NCI-H82 (cell line): ENCODE results near the gene PCDHGA7.
"Not testable (repeated sequence)": the region's sequence is repeated elsewhere in the genome, so short reads cannot be mapped to it uniquely, and the experiment has no call there.

ENCODE experiments used
- DNase-seq: peaks from one replicate; lab custom pipeline; 2025; lab: John Stamatoyannopoulos, UW

Gene PCDHGA7

DNA sequence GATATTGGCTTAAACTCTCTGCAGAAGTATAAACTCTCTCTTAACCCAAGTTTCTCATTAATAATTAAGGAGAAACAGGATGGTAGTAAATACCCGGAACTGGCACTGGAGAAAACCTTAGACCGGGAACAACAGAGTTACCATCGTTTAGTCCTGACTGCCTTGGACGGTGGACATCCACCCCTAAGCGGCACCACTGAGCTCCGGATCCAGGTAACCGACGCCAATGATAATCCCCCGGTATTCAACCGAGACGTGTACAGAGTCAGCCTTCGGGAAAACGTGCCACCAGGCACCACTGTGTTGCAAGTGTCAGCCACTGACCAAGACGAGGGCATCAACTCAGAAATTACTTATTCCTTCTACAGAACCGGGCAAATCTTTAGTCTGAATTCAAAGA lies 16.1 kb downstream of the PCDHGA7 start:
- DNase-seq, result no peak

DNA sequence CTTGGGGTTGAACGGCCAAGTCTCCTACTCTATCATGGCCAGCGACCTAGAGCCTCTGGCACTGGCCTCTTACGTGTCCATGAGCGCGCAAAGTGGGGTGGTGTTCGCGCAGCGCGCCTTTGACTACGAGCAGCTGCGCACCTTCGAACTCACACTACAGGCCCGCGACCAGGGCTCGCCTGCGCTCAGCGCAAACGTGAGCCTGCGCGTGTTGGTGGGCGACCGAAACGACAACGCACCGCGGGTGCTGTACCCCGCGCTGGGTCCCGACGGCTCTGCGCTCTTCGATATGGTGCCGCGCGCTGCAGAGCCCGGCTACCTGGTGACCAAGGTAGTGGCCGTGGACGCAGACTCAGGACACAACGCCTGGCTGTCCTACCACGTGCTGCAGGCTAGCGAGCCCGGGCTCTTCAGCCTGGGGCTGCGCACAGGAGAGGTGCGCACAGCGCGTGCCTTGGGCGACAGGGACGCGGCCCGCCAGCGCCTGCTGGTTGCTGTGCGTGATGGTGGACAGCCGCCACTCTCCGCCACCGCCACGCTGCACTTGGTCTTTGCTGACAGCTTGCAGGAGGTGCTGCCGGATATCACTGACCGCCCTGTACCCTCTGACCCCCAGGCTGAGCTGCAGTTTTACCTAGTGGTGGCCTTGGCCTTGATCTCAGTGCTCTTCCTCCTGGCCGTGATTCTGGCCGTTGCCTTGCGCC lies 17.2 kb downstream of the PCDHGA7 start:
- no peak for DNase-seq

DNA sequence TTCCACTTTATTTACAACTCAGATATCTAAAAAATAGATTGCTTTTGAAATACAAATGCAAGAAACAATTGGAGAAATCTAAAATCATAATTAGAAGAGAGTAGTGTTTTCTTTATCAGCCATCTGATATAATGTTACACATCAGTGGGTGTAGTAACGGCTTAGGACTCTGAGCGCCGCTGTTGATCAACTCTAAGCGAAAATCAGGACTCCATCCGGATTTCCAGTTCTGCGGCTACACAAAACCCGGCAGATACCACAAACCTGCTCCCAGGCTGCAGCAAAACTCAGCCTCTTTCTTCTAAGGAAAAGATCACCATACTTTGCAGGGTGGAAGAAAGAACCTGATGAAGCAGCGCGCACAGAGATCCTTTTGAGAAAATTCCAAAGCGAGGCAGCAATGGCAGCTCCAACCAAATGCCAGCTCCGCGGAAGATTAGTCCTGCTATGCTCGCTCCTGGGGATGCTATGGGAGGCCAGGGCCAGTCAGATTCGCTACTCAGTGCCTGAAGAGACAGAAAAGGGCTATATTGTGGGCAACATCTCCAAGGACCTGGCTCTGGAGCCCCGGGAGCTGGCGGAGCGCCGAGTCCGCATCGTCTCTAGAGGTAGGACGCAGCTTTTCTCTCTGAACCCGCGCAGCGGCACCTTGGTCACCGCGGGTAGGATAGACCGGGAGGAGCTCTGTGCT lies 20.2 kb downstream of the PCDHGA7 start, which contains the start of gene PCDHGA9:
Gene PCDHGA9, plus strand, starts transcription at position 226 of the 691 bp plus-strand sequence. Its CDS starts 175 bp downstream, at position 401.
- peak; percentile 32 for DNase-seq

DNA sequence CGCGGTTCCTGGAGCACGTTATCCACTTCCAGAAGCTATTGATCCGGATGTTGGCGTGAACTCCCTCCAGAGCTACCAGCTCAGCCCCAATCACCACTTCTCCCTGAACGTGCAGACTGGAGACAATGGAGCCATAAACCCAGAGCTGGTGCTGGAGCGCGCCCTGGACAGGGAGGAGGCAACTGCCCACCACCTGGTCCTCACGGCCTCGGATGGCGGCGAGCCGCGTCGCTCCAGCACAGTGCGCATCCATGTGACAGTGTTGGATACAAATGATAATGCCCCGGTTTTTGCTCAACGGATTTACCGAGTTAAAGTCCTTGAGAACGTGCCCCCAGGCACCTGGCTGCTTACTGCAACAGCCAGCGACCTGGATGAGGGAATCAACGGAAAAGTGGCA lies 20.8 kb downstream of the PCDHGA7 start:
- DNase-seq, result no peak

DNA sequence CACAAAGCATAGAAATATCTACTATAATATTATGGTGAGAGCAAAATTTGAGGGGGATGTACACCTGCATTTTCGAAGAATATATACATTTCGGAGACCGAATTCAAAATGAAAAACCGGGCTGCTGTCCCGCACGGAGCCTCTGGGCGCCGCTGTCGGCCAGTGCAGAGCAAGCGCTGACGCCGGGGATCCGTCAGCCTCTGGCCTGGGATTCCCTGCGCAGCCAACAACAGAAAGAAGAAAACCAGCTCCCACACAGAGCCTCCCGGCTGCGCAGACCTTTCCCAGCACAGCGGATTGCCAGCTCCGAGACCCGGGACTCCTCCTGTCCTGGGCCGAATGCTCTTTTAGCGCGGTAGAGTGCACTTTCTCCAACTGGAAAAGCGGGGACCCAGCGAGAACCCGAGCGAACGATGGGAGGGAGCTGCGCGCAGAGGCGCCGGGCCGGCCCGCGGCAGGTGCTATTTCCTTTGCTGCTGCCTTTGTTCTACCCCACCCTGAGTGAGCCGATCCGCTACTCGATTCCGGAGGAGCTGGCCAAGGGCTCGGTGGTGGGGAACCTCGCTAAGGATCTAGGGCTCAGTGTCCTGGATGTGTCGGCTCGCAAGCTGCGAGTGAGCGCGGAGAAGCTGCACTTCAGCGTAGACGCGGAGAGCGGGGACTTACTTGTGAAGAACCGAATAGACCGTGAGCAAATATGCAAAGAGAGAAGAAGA lies 25.4 kb downstream of the PCDHGA7 start, which contains the start of gene PCDHGB6:
Gene PCDHGB6, plus strand, starts transcription at position 232 of the 716 bp plus-strand sequence. Its CDS starts 182 bp downstream, at position 414.
- peak; percentile 52 for DNase-seq

DNA sequence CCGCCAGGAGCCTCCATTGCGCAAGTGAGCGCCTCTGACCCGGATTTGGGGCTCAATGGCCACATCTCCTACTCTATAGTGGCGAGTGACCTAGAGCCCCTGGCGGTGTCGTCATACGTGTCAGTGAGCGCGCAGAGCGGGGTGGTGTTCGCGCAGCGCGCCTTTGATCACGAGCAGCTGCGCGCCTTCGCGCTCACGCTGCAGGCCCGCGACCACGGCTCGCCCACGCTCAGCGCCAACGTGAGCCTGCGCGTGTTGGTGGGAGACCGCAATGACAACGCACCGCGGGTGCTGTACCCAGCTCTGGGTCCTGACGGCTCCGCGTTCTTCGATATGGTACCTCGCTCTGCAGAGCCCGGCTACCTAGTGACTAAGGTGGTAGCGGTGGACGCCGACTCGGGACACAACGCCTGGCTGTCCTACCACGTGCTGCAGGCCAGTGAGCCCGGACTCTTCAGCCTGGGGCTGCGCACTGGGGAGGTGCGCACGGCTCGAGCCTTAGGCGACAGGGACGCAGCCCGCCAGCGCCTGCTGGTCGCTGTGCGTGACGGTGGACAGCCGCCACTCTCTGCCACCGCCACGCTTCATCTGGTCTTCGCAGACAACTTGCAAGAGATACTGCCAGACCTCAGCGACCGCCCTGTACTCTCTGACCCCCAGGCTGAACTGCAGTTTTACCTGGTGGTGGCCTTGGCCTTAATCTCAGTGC lies 27.2 kb downstream of the PCDHGA7 start:
- DNase-seq, result no peak

DNA sequence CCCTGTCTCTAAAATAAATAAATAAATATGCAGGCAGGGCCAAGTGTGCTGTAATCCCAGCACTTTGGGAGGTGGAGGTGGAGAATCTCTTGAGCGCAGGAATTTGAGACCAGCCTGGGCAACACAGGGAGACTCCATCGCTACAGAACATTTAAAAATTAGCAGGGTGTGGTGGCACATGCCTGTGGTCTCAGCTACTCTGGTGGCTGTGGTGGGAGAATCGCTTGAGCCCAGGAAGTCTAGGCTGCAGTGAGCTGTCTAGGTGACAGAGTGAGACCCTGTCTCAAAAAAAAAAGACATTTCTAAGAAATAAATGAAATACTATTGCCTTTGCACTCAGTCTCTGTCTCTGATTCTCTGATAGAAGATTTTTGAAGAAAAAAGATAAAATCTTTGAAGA lies 29.0 kb downstream of the PCDHGA7 start:
- no peak for DNase-seq

DNA sequence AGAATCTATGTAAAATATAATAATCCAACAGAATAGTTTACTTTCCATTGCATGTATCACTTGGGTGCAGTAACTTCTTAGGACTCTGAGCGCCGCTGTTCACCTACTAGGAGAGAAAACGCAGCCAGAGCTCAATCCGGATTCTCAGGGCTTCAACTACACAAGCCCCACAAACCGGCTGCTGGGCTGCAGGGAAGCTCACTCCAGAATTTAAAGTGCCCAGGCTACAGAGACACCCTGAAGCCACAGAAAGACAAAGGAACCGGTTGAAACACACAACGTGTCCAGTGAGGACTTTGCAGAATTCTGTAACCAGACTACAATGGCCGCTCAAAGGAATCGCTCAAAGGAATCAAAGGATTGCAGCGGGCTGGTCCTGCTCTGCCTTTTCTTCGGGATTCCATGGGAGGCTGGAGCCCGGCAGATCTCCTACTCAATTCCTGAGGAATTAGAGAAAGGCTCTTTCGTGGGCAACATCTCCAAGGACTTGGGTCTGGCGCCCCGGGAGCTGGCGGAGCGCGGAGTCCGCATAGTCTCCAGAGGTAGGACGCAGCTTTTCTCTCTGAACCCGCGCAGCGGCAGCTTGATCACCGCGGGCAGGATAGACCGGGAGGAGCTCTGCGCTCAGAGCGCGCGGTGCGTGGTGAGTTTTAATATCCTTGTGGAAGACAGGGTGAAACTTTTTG lies 30.5 kb downstream of the PCDHGA7 start, which contains the start of gene PCDHGA10:
Gene PCDHGA10, plus strand, starts transcription at position 134 of the 686 bp plus-strand sequence. Its CDS starts 189 bp downstream, at position 323.
- DNase-seq, result peak; percentile 47

DNA sequence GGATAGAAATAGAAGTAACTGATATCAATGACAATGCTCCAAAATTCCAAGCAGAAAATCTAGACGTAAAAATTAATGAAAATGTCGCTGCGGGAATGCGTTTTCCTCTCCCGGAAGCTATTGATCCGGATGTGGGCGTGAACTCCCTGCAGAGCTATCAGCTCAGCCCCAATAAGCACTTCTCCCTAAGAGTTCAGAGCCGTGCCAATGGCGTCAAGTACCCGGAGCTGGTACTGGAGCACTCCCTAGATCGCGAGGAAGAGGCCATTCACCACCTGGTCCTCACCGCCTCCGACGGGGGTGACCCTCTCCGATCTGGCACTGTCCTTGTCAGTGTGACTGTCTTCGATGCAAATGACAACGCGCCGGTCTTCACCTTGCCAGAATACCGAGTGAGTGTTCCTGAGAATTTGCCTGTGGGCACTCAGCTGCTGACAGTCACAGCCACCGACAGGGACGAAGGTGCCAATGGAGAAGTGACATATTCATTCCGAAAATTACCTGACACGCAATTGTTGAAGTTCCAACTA lies 31.1 kb downstream of the PCDHGA7 start:
- DNase-seq, result no peak

DNA sequence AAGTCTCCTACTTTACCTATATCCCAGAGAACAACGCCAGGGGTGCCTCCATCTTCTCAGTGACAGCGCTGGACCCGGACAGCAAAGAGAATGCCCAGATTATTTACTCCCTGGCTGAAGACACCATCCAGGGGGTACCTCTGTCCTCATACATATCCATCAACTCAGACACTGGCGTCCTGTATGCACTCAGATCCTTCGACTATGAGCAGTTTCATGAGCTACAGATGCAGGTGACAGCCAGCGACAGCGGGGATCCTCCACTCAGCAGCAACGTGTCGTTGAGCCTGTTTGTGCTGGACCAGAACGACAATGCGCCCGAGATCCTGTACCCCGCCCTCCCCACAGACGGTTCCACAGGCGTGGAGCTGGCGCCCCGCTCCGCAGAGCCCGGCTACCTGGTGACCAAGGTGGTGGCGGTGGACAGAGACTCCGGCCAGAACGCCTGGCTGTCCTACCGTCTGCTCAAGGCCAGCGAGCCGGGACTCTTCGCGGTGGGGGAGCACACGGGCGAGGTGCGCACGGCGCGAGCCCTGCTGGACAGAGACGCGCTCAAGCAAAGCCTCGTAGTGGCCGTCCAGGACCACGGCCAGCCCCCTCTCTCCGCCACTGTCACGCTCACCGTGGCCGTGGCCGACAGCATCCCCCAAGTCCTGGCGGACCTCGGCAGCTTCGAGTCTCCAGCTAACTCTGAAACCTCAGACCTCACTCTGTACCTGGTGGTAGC lies 32.2 kb downstream of the PCDHGA7 start:
- not testable (repeated sequence) for DNase-seq

DNA sequence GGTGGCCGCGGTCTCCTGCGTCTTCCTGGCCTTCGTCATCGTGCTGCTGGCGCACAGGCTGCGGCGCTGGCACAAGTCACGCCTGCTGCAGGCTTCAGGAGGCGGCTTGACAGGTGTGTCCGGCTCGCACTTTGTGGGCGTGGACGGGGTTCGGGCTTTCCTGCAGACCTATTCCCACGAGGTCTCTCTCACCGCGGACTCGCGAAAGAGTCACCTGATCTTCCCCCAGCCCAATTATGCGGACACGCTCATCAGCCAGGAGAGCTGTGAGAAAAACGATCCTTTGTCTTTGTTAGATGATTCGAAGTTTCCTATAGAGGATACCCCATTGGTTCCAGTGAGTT lies 32.7 kb downstream of the PCDHGA7 start:
- DNase-seq, result not testable (repeated sequence)

DNA sequence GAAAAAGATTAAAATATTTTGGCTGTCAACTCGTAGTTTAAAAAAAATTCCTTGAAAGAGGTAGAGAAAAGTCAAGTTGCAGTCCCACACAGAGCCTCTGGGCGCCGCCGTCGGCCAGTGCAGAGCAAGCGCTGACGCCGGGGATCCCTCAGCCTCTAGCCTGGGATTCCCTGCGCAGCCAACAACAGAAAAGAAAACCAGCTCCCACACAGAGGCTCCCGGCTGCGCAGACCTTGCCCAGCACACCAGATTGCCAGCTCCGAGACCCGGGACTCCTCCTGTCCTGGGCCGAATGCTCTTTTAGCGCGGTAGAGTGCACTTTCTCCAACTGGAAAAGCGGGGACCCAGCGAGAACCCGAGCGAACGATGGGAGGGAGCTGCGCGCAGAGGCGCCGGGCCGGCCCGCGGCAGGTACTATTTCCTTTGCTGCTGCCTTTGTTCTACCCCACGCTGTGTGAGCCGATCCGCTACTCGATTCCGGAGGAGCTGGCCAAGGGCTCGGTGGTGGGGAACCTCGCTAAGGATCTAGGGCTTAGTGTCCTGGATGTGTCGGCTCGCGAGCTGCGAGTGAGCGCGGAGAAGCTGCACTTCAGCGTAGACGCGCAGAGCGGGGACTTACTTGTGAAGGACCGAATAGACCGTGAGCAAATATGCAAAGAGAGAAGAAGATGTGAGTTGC lies 35.1 kb downstream of the PCDHGA7 start, which contains the start of gene PCDHGB7:
Gene PCDHGB7, plus strand, starts transcription at position 184 of the 679 bp plus-strand sequence. Its CDS starts 183 bp downstream, at position 367.
- DNase-seq, result peak; percentile 27

DNA sequence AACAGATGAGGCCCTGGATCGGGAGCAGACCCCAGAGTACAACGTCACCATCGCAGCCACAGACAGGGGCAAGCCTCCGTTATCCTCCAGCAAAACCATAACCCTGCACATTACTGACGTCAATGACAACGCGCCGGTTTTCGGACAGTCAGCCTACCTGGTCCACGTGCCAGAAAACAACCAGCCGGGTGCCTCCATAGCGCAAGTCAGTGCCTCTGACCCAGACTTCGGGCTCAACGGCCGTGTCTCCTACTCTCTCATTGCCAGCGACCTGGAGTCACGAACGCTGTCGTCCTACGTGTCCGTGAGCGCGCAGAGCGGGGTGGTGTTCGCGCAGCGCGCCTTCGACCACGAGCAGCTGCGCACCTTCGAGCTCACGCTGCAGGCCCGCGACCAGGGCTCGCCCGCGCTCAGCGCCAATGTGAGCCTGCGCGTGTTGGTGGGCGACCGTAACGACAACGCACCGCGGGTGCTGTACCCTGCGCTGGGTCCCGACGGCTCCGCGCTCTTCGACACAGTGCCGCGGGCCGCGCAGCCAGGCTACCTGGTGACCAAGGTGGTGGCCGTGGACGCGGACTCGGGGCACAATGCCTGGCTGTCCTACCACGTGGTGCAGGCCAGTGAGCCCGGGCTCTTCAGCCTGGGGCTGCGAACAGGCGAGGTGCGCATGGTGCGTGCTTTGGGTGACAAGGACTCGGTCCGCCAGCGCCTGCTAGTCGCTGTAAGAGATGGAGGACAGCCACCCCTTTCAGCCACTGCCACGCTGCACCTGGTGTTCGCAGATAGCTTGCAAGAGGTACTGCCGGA lies 36.7 kb downstream of the PCDHGA7 start:
- no peak for DNase-seq

DNA sequence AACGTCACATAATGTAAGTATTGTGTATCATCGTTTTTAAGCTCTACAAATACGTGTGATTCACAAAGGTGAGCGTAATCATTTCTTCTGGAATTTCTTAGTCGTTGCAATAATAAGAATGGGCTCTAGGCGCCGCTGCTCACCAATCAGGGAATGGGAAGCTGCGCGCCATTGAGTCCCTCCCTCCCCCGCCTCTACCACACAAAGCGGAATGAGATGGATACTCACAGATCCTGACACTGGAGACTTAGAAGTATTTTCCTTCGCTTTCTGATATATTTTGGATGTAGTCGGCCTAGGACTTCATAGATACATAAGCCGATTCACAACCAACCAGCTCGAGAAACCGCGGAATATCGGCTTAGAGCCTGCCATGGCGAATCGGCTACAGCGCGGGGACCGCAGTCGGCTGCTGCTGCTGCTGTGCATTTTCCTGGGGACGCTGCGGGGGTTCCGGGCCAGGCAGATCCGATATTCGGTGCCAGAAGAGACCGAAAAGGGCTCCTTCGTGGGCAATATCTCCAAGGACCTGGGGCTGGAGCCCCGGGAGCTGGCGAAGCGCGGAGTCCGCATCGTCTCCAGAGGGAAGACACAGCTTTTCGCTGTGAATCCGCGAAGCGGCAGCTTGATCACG lies 38.4 kb downstream of the PCDHGA7 start, which contains the start of gene PCDHGA11:
Gene PCDHGA11, plus strand, starts transcription at position 197 of the 634 bp plus-strand sequence. Its CDS starts 177 bp downstream, at position 374.
- DNase-seq, result peak; percentile 9

DNA sequence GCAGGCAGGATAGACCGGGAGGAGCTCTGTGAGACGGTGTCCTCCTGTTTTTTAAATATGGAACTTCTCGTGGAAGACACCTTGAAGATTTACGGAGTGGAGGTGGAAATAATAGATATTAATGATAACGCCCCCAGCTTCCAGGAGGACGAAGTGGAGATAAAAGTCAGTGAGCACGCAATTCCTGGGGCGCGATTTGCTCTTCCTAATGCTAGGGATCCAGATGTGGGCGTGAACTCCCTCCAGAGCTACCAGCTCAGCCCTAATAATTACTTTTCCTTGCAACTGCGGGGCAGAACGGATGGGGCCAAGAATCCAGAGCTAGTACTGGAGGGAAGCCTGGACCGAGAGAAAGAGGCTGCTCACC lies 38.9 kb downstream of the PCDHGA7 start:
- DNase-seq, result no peak

DNA sequence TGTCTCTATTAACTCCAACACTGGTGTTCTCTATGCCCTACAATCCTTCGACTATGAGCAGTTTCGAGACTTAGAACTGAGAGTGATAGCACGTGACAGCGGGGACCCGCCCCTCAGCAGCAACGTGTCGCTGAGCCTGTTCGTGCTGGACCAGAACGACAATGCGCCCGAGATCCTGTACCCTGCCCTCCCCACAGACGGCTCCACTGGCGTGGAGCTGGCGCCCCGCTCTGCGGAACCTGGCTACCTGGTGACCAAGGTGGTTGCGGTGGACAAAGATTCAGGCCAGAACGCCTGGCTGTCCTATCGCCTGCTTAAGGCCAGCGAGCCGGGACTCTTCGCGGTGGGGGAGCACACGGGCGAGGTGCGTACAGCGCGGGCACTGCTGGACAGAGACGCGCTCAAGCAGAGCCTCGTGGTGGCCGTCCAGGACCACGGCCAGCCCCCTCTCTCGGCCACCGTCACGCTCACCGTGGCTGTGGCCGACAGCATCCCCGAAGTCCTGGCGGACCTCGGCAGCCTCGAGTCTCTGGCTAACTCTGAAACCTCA lies 40.3 kb downstream of the PCDHGA7 start:
- no peak for DNase-seq

DNA sequence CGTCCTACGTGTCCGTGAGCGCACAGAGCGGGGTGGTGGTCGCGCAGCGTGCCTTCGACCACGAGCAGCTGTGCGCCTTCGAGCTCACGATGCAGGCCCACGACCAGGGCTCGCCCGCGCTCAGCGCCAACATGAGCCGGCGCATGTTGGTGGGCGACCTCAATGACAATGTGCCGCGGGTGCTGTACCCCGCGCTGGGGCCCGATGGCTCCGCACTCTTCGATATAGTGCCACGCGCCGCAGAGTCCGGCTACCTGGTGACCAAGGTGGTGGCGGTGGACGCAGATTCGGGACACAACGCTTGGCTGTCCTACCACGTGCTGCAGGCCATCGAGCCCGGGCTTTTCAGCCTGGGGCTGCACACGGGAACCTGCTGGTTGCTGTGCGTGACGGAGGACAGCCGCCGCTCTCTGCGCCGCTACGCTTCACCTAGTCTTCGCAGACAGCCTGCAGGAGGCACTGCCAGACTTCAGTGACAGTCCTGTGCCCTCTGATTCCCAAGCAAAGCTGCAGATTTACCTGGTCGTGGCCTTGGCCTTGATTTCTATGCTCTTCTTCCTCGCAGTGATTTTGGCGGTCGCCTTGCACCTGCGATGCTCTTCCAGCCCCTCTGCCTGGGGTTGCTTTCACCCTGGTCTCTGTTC lies 45.4 kb downstream of the PCDHGA7 start:
- DNase-seq, result no peak
